GM18508 (cell line): ENCODE data around the gene SRD5A2.

Experiments used
- ATAC-seq: cut with Tn5 transposase; IDR thresholded peaks from one replicate; pipeline ENCODE4 v1.9.1; 2021; ENCODE audit warnings: moderate number of reproducible peaks; ENCODE audit not compliant: insufficient read depth, unreplicated experiment

The SRD5A2 gene

GRCh38 chr2:31580321-31581117, at the start of gene SRD5A2:
Gene SRD5A2, minus strand, starts transcription at chr2:31580938. Its CDS starts 38 bp downstream, at chr2:31580900.
- no peak for ATAC-seq

GRCh38 chr2:31606509-31606908, 25.8 kb upstream of the SRD5A2 start:
- no peak for ATAC-seq

- ATAC-seq = no peak
Observed at GRCh38 chr2:31598694-31599093, 18.0 kb upstream of the SRD5A2 start.

- ATAC-seq = no peak
Observed at GRCh38 chr2:31586230-31586629, 5.5 kb upstream of the SRD5A2 start.

GRCh38 chr2:31581124-31581795, 522 bp upstream of the SRD5A2 start:
- ATAC-seq = no peak

GRCh38 chr2:31579996-31580320, 780 bp downstream of the SRD5A2 start:
- ATAC-seq = no peak

- no peak for ATAC-seq
Observed at GRCh38 chr2:31578316-31578715, 2.4 kb downstream of the SRD5A2 start.

- no peak for ATAC-seq
Observed at GRCh38 chr2:31577143-31577542, 3.6 kb downstream of the SRD5A2 start.

- ATAC-seq = no peak
Observed at GRCh38 chr2:31568585-31569201, 12.0 kb downstream of the SRD5A2 start.

GRCh38 chr2:31567679-31568078, 13.1 kb downstream of the SRD5A2 start:
- ATAC-seq = no peak

GRCh38 chr2:31563273-31563839, 17.4 kb downstream of the SRD5A2 start:
- ATAC-seq = no peak

- no peak for ATAC-seq
Observed at GRCh38 chr2:31561823-31562222, 18.9 kb downstream of the SRD5A2 start.

- ATAC-seq = no peak
Observed at GRCh38 chr2:31558401-31559295, 22.1 kb downstream of the SRD5A2 start.

- no peak for ATAC-seq
Observed at GRCh38 chr2:31556940-31557339, 23.8 kb downstream of the SRD5A2 start.

GRCh38 chr2:31555967-31556706, 24.6 kb downstream of the SRD5A2 start:
- no peak for ATAC-seq

GRCh38 chr2:31553362-31553761, 27.4 kb downstream of the SRD5A2 start:
- ATAC-seq = no peak

GRCh38 chr2:31547485-31547884, 33.3 kb downstream of the SRD5A2 start:
- no peak for ATAC-seq

GRCh38 chr2:31541853-31542252, 38.9 kb downstream of the SRD5A2 start:
- no peak for ATAC-seq

- no peak for ATAC-seq
Observed at GRCh38 chr2:31539505-31539904, 41.2 kb downstream of the SRD5A2 start.
